ENCODE results near the gene ADAT3.

DNA sequence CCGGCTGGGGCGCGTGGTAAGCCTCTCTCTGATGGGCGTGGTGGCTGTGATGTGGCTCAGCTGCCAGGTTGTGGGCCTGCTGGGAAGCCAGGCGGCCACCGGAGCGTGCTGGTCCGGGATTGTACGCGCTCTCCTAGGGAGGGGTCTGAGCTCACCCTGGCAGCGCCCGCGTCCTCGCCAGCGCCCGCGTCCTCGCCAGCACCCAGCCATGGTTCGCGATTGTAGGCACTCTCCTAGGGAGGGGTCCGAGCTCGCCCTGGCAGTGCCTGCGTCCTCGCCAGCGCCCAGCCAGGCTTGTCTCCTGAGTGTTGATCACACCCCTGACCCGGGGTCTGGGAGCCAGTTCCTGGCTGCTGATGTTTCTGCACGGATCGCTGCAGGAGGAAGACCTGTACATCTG lies 13.8 kb downstream of the ADAT3 start:
- TF ChIP-seq, protein P1, sequence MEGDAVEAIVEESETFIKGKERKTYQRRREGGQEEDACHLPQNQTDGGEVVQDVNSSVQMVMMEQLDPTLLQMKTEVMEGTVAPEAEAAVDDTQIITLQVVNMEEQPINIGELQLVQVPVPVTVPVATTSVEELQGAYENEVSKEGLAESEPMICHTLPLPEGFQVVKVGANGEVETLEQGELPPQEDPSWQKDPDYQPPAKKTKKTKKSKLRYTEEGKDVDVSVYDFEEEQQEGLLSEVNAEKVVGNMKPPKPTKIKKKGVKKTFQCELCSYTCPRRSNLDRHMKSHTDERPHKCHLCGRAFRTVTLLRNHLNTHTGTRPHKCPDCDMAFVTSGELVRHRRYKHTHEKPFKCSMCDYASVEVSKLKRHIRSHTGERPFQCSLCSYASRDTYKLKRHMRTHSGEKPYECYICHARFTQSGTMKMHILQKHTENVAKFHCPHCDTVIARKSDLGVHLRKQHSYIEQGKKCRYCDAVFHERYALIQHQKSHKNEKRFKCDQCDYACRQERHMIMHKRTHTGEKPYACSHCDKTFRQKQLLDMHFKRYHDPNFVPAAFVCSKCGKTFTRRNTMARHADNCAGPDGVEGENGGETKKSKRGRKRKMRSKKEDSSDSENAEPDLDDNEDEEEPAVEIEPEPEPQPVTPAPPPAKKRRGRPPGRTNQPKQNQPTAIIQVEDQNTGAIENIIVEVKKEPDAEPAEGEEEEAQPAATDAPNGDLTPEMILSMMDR (IDR thresholded peaks at IDR 0.05) = no peak
- no peak for TF ChIP-seq POLR2A (IDR thresholded peaks at IDR 0.05)
